Measurements from ENCODE around the gene DNAJB8.

DNAJB8 gene

DNA sequence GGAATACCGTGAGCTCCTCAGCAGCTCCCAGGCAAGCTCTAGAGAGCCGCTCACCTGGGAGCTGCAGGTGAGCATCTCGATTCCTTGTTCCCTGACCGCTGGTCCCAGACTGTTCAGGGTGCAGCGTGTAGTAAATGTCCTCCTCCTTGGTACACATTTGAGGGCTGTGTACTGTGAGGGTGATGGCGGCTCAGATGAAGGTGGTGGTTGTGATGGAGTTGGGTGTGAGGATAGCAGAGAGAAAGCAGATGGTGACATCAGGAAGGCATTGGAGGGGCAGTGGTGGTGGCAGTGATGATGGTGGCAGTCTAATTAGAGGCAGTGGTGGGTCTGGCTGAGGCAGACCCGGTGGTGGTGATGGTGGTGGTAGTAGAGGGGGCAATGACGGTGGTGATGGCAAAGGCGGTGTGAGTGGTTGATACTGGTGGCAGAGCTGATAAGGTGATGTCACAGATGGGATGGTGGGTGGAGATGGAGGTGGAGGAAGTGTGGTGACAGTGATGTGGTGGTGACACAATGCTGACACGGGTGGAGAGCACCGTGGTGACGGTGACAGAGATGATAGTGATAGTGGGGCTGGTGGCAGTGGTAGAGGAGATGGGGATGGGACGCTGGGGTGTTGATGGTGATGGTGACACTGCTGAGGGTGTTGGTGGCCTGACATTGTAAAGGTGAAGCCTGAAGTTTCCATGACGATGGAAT lies at the start of gene DNAJB8:
Gene DNAJB8 (minus strand): TSS at position 51 of the 702 bp plus-strand sequence. CDS start 3,645 bp downstream, outside the sequence.
- DNase-seq (ENCODE audit: low spot score): no peak
- TF ChIP-seq, protein P1, sequence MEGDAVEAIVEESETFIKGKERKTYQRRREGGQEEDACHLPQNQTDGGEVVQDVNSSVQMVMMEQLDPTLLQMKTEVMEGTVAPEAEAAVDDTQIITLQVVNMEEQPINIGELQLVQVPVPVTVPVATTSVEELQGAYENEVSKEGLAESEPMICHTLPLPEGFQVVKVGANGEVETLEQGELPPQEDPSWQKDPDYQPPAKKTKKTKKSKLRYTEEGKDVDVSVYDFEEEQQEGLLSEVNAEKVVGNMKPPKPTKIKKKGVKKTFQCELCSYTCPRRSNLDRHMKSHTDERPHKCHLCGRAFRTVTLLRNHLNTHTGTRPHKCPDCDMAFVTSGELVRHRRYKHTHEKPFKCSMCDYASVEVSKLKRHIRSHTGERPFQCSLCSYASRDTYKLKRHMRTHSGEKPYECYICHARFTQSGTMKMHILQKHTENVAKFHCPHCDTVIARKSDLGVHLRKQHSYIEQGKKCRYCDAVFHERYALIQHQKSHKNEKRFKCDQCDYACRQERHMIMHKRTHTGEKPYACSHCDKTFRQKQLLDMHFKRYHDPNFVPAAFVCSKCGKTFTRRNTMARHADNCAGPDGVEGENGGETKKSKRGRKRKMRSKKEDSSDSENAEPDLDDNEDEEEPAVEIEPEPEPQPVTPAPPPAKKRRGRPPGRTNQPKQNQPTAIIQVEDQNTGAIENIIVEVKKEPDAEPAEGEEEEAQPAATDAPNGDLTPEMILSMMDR (IDR thresholded peaks at IDR 0.05; ENCODE audit: extremely low read depth, missing control alignments): no peak

- DNase-seq (ENCODE audit: low spot score): no peak
Measured at GRCh38 chr3:128515967-128516366, 49.3 kb upstream of the DNAJB8 start.

DNA sequence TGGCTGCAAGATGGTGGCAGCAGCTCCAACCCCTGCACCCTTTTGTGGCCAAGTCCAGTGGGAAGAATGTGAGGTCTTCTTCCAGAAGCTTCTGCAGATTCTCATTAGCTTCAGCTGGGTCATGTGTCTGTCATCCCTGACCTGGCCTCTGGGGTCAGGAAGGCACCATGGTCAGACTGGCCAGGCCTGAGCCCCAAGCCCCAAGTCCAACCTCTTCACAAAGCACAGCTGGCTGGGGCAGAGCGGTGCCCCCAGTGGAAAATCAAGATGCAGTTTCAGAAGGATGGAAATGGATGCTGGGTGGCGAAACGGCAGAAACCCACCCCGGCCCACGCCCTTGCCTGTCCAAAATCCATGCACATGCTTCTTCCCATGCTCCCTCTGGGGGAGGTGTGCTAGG lies 42.2 kb upstream of the DNAJB8 start:
- DNase-seq (ENCODE audit: low spot score): no peak

More at GRCh38 chr3:128515967-128516366, 49.3 kb upstream of the DNAJB8 start:
- TF ChIP-seq, protein P1 (IDR thresholded peaks at IDR 0.05; ENCODE audit: extremely low read depth, missing control alignments): no peak

DNA sequence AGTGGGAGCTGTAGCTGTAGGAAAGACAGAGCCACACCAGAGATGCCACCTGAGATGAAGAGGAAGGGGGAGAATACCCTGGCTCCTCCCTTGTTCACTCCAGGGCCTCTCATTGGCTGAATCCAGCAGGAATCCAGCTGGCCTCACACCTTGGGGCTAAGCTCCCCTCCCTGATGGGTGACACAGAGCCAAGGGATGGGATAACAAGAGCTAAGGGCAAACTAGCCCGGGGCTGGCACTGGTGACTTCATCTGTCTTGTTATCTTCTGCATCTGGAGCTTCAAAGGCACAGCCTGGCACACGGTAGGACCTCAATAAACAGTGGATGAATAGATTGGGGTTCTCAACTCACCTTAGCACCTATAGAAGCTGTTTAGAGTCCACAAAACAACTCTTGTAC lies 40.1 kb upstream of the DNAJB8 start:
- DNase-seq (ENCODE audit: low spot score): no peak
- TF ChIP-seq, protein P1 (IDR thresholded peaks at IDR 0.05; ENCODE audit: extremely low read depth, missing control alignments): no peak

More for the DNA sequence above, 42.2 kb upstream of the DNAJB8 start:
- TF ChIP-seq, protein P1 (IDR thresholded peaks at IDR 0.05; ENCODE audit: extremely low read depth, missing control alignments): no peak

- TF ChIP-seq, protein P1 (IDR thresholded peaks at IDR 0.05; ENCODE audit: extremely low read depth, missing control alignments): no peak
- DNase-seq (ENCODE audit: low spot score): no peak
Measured at GRCh38 chr3:128505771-128506170, 39.1 kb upstream of the DNAJB8 start.

- no peak for DNase-seq (ENCODE audit: low spot score)
- TF ChIP-seq, protein P1 (IDR thresholded peaks at IDR 0.05; ENCODE audit: extremely low read depth, missing control alignments): no peak
Measured at GRCh38 chr3:128504963-128505730, 38.5 kb upstream of the DNAJB8 start.

DNA sequence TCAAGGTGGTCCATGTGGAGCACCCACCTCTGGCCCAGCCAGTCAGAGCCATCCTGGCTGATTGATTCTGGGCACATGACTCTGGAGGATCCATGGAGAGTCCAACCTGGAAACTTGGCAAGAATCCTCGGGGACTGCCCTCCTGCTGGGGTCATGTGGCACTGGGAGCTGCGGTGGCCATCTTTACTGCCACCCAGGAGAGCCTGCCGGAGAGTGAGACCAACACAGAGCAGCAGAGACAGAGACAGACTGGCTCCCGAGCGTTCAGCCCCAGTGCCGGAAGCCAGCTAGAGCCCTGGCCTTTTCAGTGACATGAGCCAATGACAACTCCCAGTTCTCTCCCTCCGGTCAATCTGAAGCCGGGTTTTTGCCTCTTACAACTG lies 37.8 kb upstream of the DNAJB8 start:
- no peak for DNase-seq (ENCODE audit: low spot score)
- TF ChIP-seq, protein P1 (IDR thresholded peaks at IDR 0.05; ENCODE audit: extremely low read depth, missing control alignments): no peak

Data from GM20000 (cell line).